Tibial nerve (tissue), 4 donors: Measurements from ENCODE around the gene MCC.

Experiments used
- CTCF ChIP-seq, 5 experiments: fragments of 200-600 bp in 3 of 5; fragments of 450-650 bp in 2 of 5; sonication (generic) in 3 of 5; IDR thresholded peaks; one replicate each; pipeline ENCODE4 v1.5.1; 2016 to 2019; ENCODE audit warnings: antibody characterized with exemption in 5 of 5, mild to moderate bottlenecking in 3 of 5, moderate library complexity in 2 of 5
- EP300 ChIP-seq, 2 donors: sonication (generic); formaldehyde crosslinking; IDR thresholded peaks; one replicate each; pipeline ENCODE4 v1.6.1; 2017; ENCODE audit warnings: antibody characterized with exemption in 2 of 2, mild to moderate bottlenecking in 1 of 2

GRCh38 chr5:113337515-113338415 lies 150.5 kb downstream of the MCC start:
- no peak for TF ChIP-seq CTCF (IDR thresholded peaks at IDR 0.05)
- no peak for TF ChIP-seq EP300 (IDR thresholded peaks at IDR 0.05)
